DMS53 treated with DMSO at 0.1 percent for 48 hours (cell line): Measurements from ENCODE around the gene SPATA12.

ENCODE experiments used
- DNase-seq: peaks from one replicate; lab custom pipeline; 2025; ENCODE audit not compliant: unreplicated experiment; lab: John Stamatoyannopoulos, UW

Gene SPATA12

GRCh38 chr3:57110214-57110613 lies 49.8 kb downstream of the SPATA12 start:
- no peak for DNase-seq

GRCh38 chr3:57110798-57111197 lies 50.3 kb downstream of the SPATA12 start:
- DNase-seq = no peak

- no peak for DNase-seq
Measured at GRCh38 chr3:57112206-57112605, 51.7 kb downstream of the SPATA12 start.

- no peak for DNase-seq
Measured at GRCh38 chr3:57116501-57116900, 56.0 kb downstream of the SPATA12 start.

GRCh38 chr3:57118254-57118653 lies 57.8 kb downstream of the SPATA12 start:
- no peak for DNase-seq

- DNase-seq = no peak
Measured at GRCh38 chr3:57120040-57120439, 59.6 kb downstream of the SPATA12 start.

- no peak for DNase-seq
Measured at GRCh38 chr3:57120451-57121174, 60.1 kb downstream of the SPATA12 start.
